NCI-H1417 (cell line): Measurements from ENCODE around the gene TRIM16.
"Not testable (repeated sequence)": the region's sequence is repeated elsewhere in the genome, so short reads cannot be mapped to it uniquely, and the experiment has no call there.

Experiments used
- DNase-seq, 3 experiments: peaks; one replicate each; lab custom pipeline; 2025; lab: John Stamatoyannopoulos, UW

The TRIM16 gene

DNA sequence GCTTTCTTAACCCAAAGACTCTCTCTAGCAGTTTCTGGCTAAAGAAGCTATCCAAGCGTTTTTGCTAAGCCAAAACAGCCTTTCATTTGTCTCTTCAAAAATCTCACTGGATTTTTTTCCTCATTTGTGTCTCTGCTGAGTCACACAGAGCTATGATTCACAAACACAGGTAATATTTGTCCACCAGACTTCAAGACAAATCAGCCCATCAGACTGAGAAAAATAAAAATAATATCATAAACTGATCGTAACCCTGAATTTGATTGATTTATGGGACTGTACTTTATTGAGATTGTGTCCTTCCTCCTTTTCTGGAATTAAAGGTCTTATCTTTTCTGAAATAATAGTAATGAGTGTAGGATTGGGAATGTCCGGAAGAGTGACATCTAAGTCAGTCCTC is 25.8 kb downstream of the TRIM16 start:
- DNase-seq, result no peak

DNA sequence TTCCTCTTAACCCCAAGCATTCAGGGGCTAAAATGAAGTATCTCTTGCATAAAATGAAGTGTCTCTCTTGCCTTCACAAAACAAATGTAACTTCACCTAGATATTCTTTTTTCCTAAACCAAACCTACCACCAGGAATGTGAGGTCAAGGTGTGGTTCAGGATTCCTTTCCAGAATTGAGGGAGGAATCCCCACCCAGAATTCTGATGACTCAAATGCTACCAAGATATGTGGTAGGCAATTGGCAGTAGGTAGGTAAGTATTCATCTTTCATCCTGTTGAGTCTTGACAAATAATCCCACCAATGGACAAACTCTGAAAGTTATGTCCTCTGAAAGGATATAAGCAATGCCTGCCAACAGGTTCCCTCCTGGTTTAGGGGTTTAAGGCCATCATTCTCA is 26.2 kb downstream of the TRIM16 start:
- DNase-seq, result no peak

DNA sequence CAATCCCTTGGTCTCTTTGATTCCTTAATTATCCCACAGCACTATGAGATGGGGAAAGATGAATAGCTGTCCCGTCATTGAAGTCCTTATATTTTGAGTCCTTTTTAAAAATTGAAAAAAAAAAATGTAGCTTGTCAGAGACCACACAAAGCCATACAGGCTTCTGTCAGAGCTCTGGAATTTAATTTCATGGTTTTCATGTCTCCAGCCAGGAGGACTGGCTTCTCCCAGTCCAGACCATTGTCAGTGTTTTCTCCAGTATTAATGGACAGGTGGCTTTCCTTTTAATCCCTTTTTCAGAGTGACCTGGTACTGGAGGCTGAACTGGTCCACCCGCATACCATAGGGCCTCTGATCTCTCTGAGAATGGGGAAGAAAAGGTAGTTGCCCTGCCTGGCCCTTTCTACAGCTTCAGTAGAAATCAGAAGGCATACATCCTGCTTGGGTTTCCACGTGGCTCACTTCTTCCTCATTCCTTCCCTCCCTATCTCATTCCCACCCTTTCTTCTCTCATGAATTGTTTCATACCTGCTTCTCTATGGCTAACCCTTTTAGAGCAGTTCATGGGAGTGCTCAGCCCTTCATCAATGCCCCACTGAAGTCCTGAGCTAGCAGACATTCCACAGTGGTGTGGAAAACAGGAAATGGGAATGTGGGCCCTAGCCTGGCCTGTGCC is 29.1 kb downstream of the TRIM16 start:
- no peak for DNase-seq

DNA sequence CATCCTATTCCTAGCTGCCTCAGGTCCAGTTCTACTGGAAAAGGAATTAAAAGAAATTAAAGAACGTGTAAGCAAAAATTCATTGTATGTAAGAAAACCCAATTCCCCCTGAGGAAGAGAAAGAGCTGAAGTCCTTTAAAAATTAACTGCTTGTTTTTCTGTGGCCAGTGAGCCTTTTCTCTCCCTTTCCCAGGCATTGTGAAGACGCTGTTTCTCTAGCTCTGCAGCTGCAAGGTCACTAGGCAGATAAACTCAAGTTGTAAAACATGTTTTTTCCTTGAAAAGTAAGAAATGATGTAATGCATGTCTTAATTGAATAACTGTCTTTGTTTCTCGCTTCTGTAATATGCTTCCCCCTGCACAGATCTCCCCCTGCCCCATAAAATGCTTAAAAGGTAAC is 29.7 kb downstream of the TRIM16 start:
- not testable (repeated sequence) for DNase-seq

DNA sequence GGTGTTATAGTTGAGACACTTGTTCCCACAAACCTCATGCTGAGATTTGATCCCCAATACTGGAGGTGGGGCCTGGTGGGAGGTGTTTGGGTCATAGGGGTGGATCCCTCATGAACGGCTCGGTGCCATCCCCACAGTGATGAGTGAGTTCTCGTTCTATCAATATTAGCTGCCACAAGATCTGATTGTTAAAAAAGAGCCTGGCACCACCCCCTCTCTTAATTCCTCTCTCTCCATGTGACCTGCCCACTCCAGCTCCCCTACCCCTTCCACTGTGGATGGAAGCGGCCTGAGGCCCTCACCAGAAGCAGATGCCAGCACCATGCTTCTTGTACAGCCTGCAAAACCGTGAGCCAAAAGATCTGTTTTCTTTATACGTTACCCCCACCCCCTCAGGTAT is 31.2 kb downstream of the TRIM16 start:
- DNase-seq, result no peak

DNA sequence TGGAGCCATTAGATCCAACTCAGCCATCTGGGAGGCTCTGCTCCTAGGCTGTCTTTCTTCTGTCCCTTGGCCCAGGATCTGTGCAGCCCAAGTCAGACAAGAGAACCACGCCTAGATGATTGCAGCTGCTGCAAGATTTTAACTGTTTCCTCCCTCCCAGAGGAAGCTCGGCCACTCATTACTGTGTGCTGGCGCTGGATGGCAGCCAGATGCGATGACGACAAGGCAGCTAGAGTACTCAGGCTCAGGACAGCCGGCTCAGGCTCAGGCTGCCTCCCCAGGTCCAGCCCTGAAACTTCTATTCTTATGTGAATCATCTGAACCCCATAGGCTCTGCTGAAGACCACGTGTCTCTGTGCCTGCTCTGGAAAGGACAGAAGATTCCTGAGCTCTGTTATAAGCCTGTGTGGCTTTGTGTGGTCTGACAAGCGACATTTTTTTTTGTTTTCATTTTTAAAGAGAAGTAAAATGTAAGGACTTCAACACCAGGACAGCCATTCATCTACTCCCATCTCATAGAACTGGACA is 32.5 kb downstream of the TRIM16 start:
- peak; percentile 26 to 73 (median 61) for DNase-seq

DNA sequence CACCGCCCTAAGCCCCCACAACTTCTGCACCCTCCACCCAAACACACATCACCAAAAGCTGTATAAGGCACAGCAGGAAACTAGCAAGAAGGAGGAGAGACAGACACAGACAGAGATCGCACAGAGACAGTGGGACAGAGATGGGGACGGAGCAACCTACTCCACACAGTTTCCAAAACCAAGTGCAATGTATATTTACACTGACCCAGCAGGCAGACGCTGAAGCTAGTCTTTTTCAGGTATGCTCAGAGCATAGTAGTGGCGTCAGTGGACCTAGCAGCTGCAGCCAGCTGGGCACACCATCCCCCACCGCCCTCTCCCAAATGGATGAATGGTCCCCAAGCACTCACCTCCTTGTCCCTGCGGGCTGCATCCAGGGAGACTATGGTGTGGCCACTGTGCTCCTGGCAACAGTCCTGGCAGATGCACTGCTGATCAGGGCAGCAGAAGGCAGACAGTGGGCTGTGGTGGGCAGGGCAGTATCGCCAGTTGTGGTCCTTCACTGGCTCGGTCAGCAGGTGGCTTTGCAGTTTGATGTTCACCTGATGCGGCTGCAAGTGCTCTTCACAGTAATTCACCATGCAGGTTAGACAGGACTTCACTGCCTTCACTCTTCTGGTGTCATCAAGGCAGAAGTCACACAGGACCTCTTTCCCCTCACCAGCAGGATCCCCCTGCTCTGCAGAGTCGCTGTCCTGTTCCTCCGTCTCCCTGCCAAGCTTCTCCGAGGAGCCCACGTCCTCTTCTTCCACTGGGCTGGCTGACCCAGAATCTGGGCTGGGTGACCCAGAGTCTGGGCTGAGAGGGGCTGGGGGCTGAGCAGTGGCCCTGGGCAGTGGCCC is 33.1 kb downstream of the TRIM16 start:
- DNase-seq, result peak in 1 of 3 experiments; percentile 3

DNA sequence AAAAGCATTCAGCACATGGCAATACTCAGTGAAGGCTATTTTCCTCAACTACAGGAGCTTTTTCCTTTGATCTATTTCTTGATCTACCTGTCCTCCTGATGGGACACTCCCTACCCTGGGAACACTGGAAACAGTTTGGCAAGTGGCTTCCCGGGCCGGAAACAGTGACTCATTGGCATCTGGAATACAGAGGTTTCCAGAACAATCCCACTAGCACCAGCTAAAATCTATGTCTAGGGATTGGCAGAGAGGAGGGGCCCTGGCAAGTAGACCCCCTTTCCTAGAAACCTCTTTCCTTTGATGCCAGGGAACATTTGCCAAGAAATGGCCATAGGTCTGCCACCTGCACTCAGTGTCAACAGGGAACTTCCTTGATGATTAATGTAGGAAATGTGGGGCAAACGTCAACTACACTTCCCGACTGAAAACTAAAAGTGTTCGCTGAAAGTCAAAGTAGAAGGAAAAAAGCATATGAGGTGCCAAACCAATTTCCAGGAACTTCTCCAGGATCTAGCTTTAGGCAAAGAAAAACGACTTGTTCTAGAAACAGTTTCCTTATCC is 34.2 kb downstream of the TRIM16 start:
- DNase-seq, result no peak

DNA sequence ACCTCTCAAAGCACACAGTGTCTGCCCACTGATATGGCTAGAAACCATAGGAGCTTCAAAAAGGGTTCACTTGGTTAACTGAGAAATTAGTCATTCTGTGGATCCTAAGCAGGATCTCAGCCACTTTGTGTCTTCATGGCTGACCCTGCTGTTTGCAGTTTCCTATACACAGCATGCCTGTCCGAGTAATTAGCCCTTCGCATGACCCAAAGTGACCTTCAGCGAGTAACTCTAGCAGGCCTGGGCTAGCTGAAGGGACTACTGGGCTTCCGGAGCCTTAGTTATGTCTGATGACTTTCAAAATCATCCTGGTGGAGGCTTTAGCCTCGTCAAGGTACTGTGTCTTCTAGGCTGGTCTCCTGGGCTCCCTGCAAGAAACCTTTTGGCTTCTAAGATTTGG is 35.7 kb downstream of the TRIM16 start:
- no peak for DNase-seq

DNA sequence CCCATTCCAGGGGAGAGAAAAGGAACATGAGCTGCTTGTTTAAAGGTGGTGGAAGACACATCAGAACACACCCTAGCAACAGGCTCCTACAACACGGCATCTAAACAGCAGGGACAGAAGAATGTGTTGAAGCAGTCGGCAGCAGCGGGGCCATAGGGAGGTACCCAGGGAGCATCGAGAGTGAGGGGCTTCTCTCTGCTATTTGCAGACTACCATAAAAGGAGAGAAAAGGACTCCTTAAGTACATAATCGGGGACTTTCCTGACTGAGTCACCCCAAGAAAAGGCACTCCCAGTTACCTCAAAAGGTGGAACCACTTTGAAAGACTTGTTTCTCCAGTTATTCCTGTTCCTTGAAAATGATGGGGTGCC is 38.2 kb downstream of the TRIM16 start:
- DNase-seq, result not testable (repeated sequence)

DNA sequence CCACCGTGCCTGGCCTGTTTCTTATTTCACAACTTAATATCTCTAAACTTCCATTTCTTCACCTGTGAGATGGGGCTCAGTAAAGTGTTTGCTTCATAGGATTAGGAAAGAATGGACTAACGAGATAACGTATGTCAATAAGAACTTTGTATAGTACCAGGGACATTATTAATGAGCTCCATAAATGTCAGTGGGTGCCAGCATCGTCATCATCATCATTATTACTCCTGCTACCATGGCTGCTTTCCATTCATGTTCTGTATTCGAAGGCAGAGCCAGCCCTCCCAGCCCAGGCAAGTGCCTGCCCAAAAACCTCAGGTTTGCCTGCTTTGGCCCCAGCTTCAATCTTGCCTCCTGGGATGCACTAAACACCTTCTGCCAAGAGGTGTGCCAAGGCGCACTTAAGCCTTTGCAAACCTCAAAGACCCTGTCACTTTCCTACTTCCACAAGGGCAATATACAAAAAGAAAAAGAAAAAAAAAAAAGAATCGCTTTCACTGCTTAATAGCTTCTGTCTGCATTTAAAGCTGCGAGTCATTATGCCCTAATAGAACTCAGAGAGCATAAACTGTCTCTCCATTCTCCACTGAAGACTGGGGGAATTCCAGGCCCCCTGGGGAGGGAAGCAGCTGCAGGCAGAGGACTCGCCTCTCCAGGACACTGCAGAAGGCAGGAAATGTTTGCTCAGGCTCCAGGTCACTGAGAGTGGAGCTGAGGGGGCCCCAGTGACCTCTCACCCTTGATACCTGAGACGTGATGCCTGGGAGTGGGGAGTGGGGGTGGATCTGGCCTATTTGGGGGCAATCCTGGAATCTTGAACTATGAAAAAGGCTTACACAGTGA is 38.8 kb downstream of the TRIM16 start:
- DNase-seq, result peak; percentile 15 to 73 (median 50)

DNA sequence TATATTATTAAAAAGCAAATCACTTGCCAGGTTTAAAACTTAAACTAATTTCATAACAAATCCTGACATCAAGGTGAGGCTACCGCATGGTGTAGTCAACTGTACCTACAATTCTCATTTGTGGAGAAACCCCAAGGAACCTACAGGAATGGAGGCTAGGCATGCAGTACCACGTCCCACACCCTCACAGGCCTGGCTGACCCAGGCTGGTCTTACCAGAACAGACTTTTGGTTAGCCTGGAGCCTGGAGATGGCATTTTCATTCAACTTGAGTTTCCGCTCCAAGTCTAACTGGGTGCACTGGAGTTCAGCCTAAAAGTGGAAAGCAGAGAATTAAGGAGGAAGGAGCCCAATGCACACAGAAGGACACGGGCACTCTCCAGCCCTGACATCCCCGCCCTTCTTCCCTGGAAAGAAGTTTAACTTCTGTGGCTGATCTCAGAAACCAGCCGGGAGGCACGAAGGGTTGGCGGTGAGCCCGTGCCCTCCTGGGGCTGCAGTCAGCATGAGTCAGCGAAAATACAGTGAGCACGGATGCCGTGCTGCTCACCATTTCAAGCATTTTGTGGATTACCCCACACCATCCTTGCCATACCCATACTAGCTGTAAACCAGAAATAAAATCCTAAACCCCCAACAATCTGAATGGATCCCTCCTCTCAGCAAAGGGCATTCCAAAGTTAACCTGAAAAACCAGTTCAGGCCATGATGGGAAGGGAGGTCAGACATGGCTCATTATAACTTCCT is 41.4 kb downstream of the TRIM16 start:
- DNase-seq, result not testable (repeated sequence)

DNA sequence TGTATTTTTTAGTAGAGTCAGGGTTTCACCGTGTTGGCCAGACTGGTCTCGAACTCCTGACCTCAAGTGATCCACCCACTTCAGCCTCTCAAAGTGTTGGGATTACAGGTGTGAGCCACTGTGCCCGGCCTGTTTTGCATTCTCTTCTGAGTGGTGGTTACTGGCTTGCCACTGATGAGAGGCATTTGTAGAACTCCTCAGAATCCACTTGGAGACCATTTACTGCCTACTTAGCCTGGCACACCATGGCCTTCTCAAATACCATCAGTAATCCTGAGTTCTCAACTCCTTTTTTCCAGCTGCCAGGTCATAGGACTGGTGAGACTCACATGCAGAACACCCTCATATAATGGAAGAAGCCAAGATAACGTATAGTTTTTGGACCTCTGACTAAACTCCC is 42.1 kb downstream of the TRIM16 start:
- not testable (repeated sequence) for DNase-seq

DNA sequence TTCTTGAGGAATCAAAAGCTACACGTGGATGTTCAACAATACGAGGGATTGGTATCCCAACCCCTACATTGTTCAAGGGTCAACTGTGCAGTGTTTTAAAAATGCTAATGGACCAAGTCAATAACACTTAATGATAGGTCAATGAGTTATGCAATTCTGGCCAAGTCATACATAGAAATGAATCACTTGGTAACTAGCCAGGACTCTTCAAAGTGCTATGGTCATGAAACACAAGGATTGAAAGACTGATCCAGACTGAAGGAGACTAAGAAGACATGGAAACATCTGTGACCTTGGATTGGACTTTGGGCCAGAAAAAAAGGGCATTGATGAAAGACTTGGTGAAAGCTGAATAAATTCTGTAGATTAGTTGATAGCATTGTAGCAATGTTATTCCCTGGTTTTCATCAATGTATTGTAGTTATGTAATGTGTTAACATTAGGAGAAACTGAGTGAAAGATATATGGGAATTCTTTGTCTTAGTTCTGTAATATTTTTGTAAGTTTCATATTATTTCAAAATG is 53.1 kb downstream of the TRIM16 start:
- not testable (repeated sequence) for DNase-seq

DNA sequence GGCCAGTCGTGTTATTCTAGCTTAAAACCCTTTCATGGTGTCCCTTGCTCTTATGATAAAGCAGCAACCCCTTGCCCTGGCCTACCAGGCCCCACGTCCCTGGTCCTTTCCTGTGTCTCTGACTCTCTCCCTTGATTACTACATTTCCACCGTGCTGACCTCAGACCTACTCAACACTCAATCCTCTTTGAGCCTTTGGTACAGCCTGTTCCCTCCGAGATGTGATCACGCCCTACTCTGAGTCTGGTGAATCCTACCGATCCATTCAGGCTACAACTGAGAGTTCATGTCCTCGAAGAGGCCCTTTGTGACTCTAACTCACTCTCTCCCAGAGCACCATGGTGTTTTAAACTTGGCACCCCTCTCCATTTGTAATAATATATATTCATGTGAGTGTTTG is 54.1 kb downstream of the TRIM16 start:
- not testable (repeated sequence) for DNase-seq

DNA sequence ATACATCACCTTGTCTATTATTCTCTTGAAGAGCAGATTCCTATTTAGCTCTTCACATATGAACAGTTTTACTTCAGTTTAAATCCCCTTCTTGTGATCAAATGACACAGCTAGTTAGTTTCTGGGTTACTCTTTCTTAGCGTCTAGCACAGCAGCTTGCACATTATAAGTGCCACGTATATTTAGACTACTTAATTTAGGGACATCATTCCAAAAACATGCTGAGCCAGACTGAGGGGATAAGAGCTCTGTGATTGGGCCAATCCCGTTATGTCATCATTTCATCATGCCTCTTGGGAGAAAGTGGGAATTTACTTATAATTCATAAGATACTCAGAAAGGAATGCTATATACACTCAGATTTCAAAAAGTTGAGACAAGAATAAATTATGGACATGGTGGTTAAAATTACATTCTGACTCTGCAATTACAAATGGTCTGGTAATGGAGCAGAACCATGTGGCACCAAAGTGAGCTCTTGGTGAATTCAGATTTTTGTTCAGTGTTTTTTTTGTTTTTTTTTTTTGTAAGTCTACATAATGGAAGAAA is 60.4 kb downstream of the TRIM16 start:
- not testable (repeated sequence) for DNase-seq

DNA sequence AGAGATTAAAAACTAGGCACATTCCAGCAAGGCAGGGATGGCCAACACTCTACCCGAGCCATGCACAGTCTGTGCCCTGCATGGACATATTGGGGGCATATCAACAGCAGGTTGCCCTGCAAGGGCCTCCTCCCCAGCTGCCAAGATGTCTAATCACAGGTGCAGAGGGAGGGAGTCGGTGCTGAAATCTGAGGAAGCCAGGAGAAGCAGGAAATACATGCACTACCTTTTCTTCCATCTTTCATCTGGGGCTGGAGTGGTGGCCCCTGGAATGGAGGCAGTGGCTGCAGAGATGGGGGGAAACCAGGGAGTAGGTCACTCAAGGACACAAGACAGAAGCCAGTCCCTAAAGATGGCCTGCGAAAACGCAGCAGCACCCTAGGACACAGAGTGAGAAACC is 60.9 kb downstream of the TRIM16 start:
- not testable (repeated sequence) for DNase-seq

DNA sequence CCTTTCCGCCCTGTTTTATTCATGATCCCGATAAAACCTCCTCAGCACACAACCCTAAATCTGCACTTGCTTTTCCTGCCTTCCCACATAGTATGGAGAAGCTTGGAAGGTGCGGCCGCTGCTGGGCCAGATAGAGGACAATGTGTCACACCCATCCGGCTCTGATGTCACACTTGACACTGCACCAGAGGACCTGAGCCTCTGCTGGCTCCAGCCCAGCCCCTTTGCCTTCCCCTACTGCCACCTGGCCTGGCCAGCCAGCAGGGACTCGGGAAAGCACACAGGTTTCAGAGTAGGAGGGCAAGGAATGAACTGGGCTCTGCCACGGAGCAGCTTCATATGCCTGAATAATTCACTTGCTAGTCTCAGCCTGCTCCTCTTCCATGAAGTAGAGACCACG is 62.0 kb downstream of the TRIM16 start:
- DNase-seq, result not testable (repeated sequence)

DNA sequence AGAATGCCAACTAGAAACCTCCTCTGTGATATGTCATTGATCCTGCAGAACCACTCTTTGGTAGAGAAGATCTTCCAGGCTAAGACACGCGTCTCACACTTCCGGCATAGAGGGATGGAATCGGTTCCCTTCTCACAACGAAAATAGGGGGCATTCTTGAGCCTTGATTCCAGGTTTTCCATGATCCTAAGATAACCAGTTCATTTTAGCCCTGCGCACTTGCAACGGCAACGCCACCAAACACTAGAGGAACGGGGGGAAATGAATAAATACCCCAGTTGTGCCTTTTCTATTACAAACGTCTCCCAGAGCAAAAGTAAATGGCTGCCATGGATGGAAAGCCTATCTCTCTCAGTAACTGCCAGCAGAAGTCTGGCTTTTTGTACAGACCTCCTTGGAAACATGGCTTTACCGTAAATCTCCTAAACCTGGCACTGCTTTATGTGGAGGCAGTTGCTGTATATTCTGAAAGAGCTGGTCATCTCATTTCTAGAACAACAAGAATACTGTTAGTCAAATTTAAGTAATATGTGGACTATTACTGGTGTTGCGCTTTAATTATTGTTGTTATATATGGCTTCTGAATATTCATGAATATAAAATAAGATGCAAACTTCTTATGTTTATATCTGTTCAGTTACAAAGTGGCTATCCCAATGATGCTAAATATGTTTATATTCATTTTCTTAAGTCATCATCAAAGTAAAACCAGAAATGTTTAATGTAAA is 64.6 kb downstream of the TRIM16 start, which contains the start of gene FBXW10B:
Gene FBXW10B (minus strand): TSS at position 374 of the 728 bp plus-strand sequence. CDS start 192 bp downstream, at position 182.
- DNase-seq, result not testable (repeated sequence)

DNA sequence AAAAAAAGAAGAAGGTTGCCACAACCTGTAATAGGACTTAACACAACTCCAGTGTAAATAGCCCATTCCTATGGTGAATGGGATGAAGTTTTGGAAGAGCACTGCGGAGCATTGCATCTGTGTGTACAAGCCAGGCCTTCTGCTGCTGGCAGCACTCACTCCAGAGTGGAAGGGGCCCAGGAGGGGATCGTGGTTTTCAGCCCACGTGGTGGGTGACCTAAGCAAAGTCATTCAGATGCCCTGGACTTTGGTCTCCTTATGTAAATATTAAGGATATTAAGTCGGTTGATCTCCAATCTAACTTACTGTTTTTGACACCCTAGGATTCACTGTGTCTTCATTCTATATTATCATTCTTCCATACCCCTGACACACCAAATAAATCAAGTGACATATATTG is 67.3 kb downstream of the TRIM16 start:
- DNase-seq, result not testable (repeated sequence)
